ENCODE measurements around the gene KIF19.

GRCh38 chr17:74360899-74361229, 34.8 kb downstream of the KIF19 start:
- TF ChIP-seq CTCF (IDR thresholded peaks at IDR 0.05; ENCODE audit: low read depth, low read length) (no peak), EZH2phosphoT487 (IDR thresholded peaks at IDR 0.05; ENCODE audit: low read depth) (no peak)
